Aorta (tissue), 5 donors: Measurements from ENCODE around the gene INTS11. TPM values are rescaled to one million over a fixed set of nuclear protein-coding genes. Genes with fewer than 3 reads are reported as not detected.

Source experiments
- ATAC-seq: fragments of 200-7000 bp; cut with Tn5 transposase; one replicate; pipeline ENCODE4 v1.9.1; 2022; ENCODE audit warnings: moderate library complexity; ENCODE audit not compliant: low FRiP score
- DNase-seq, 2 donors: peaks; one replicate each; pipeline ENCODE4 v3.0.0-alpha.2; 2020
- H3K27ac ChIP-seq, 2 donors: one replicate each; pipeline ENCODE4 v1.5.1; 2013; ENCODE audit warnings: low read length in 2 of 2, mild to moderate bottlenecking in 2 of 2, moderate library complexity in 2 of 2, control low read depth in 1 of 2, inconsistent platforms in 1 of 2, low read depth in 1 of 2
- H3K27me3 ChIP-seq, 2 donors: one replicate each; pipeline ENCODE4 v1.6.1; 2013; ENCODE audit warnings: control low read depth in 1 of 2, low read length in 1 of 2, mild to moderate bottlenecking in 1 of 2, moderate library complexity in 1 of 2; ENCODE audit not compliant: insufficient read depth in 2 of 2, control insufficient read depth in 1 of 2
- H3K36me3 ChIP-seq, 2 donors: one replicate each; pipeline ENCODE4 v1.6.1; 2013; ENCODE audit warnings: control low read depth in 1 of 2, low read length in 1 of 2, mild to moderate bottlenecking in 1 of 2; ENCODE audit not compliant: insufficient read depth in 2 of 2, control insufficient read depth in 1 of 2
- H3K4me1 ChIP-seq, 2 donors: one replicate each; pipeline ENCODE4 v1.6.1; 2013; ENCODE audit warnings: low read length in 2 of 2, control low read depth in 1 of 2, mild to moderate bottlenecking in 1 of 2, moderate library complexity in 1 of 2; ENCODE audit not compliant: insufficient read depth in 2 of 2, control insufficient read depth in 1 of 2
- H3K4me3 ChIP-seq, 2 donors: one replicate each; pipeline ENCODE4 v1.5.1; 2013; ENCODE audit warnings: low read length in 2 of 2, control low read depth in 1 of 2, mild to moderate bottlenecking in 1 of 2
- H3K9me3 ChIP-seq: one replicate; pipeline ENCODE4 v1.6.1; 2013; ENCODE audit warnings: mild to moderate bottlenecking, low read length; ENCODE audit not compliant: control insufficient read depth
- WGBS, 2 donors: extraction: QIAGEN DNeasy Blood & Tissue Kit; methylation state at CpG; one replicate each; pipeline ENCODE4 v1.1.7; 2013; 5-methylcytosine and 5-hydroxymethylcytosine counted together
- intact Hi-C, 2 donors: fragments of 100-400 bp; cut with DNase I; formaldehyde crosslinking; loops; one replicate each; pipeline versions ENCODE4 v1.14.2 to v1.15.0; 2022
- polyA plus RNA-seq, 2 donors: library from polyadenylated mRNA; stranded (reverse); fragments of 200-250 nt; gene quantifications; one replicate each; pipeline ENCODE4 v1.2.3, GENCODE V29; 2013
- total RNA-seq, 2 donors: library from RNA; stranded (reverse); fragmentation: NEBNext Ultra II Directional; extraction: Animal tissue kit (Norgen Biotek cat#: 25700); gene quantifications; one replicate each; pipeline ENCODE4 v1.2.1, GENCODE V29; 2021
- donor health status: healthy with polysubstance abuse.
- donor health status: Bipolar disorder and iron deficiency.
- donor health status: DM: no; HTN: no; CAD: no.
- donor health status: DM: no; HTN: no; CAD: no.
- donor health status: DM: yes; HTN: yes; CAD: no.

Gene INTS11
- total and polyA plus RNA-seq, 4 donors, result 48.0 to 995 (median 118) TPM

- H3K36me3 ChIP-seq, result no peaks in the 10 kb centered on the region
- ATAC-seq (peak; percentile 44), DNase-seq (peak in 1 of 2 donors; percentile 75)
- 12 to 13% methylated on average over 31 of the region's 31 CpGs for WGBS, 2 donors
- H3K4me1 ChIP-seq, result no peaks in the 10 kb centered on the region
- H3K9me3 ChIP-seq, result no peaks in the 10 kb centered on the region
- H3K27ac ChIP-seq, result no peak overlapping the region
- peak overlapping the region; percentile 82 to 88 for H3K4me3 ChIP-seq
- no peaks in the 10 kb centered on the region for H3K27me3 ChIP-seq
- intact Hi-C loops, result no loop called here
Measured at GRCh38 chr1:1274299-1274930, 50.0 kb downstream of the INTS11 start.

- Histone ChIP-seq H3K27me3 (no peaks in the 10 kb centered on the region), H3K4me1 (no peaks in the 10 kb centered on the region), H3K27ac (no peak within 1 kb of the TSS), H3K36me3 (no peaks in the 10 kb centered on the region), H3K9me3 (no peaks in the 10 kb centered on the region), H3K4me3 (peak within 1 kb of the TSS; percentile 88 to 96)
- ATAC-seq (peak; percentile 97), DNase-seq (peak; percentile 97 to 98)
- 1% methylated on average over 78 to 105 of the region's 105 CpGs for WGBS, 2 donors
- intact Hi-C loops, result no loop called here
Measured at GRCh38 chr1:1273512-1274298, 50.8 kb downstream of the INTS11 start, which contains the start of gene UBE2J2. UBE2J2 (minus strand) TSS chr1:1273854; CDS start chr1:1267992, 5,862 bp downstream.

- H3K36me3 ChIP-seq, result no peaks in the 10 kb centered on the region
- ATAC-seq (no peak), DNase-seq (no peak)
- WGBS, 2 donors, result 1% methylated on average over 31 of the region's 31 CpGs
- intact Hi-C loops, result no loop called here
- no peak overlapping the region for H3K27ac ChIP-seq
- H3K4me1 ChIP-seq, result no peaks in the 10 kb centered on the region
- peak overlapping the region; percentile 88 to 96 for H3K4me3 ChIP-seq
- no peaks in the 10 kb centered on the region for H3K27me3 ChIP-seq
- H3K9me3 ChIP-seq, result no peaks in the 10 kb centered on the region
Measured at GRCh38 chr1:1273209-1273511, 51.3 kb downstream of the INTS11 start.

GRCh38 chr1:1272341-1273208 lies 51.9 kb downstream of the INTS11 start:
- intact Hi-C loops, result no loop called here
- H3K4me1 ChIP-seq, result no peaks in the 10 kb centered on the region

GRCh38 chr1:1270813-1271212 lies 53.6 kb downstream of the INTS11 start:
- no peaks in the 10 kb centered on the region for H3K36me3 ChIP-seq
- no peaks in the 10 kb centered on the region for H3K9me3 ChIP-seq
- no peak overlapping the region for H3K27ac ChIP-seq
- H3K4me3 ChIP-seq, result no peak overlapping the region
- no peaks in the 10 kb centered on the region for H3K4me1 ChIP-seq
- intact Hi-C loops, result no loop called here
- ATAC-seq, result no peak
- DNase-seq, result peak in 1 of 2 donors; percentile 57
- 67 to 76% methylated on average over 7 of the region's 7 CpGs for WGBS, 2 donors
- no peaks in the 10 kb centered on the region for H3K27me3 ChIP-seq

More at GRCh38 chr1:1272341-1273208, 51.9 kb downstream of the INTS11 start:
- Histone ChIP-seq H3K27ac (no peak overlapping the region), H3K27me3 (no peaks in the 10 kb centered on the region), H3K9me3 (no peaks in the 10 kb centered on the region), H3K36me3 (no peaks in the 10 kb centered on the region), H3K4me3 (peak overlapping the region; percentile 88 to 96)
- WGBS, 2 donors, result 42% methylated on average over 43 of the region's 43 CpGs
- peak in 1 of 2 donors; percentile 48 for DNase-seq
- ATAC-seq, result no peak

GRCh38 chr1:1268284-1268682 lies 56.2 kb downstream of the INTS11 start:
- Histone ChIP-seq H3K9me3 (no peaks in the 10 kb centered on the region), H3K4me3 (no peak overlapping the region), H3K4me1 (no peaks in the 10 kb centered on the region), H3K27me3 (no peaks in the 10 kb centered on the region), H3K36me3 (no peaks in the 10 kb centered on the region), H3K27ac (no peak overlapping the region)
- DNase-seq (no peak), ATAC-seq (no peak)
- intact Hi-C loops, result no loop called here
- 93 to 95% methylated on average over 13 of the region's 13 CpGs for WGBS, 2 donors

GRCh38 chr1:1267488-1268283 lies 56.8 kb downstream of the INTS11 start:
- H3K36me3 ChIP-seq, result peaks cover 0 to 2% of the 10 kb centered on the region in 2 donors
- ATAC-seq (no peak), DNase-seq (no peak)
- intact Hi-C loops, result no loop called here
- H3K27ac ChIP-seq, result no peak overlapping the region
- H3K4me1 ChIP-seq, result no peaks in the 10 kb centered on the region
- no peak overlapping the region for H3K4me3 ChIP-seq
- no peaks in the 10 kb centered on the region for H3K9me3 ChIP-seq
- WGBS, 2 donors, result 94 to 95% methylated on average over 39 of the region's 39 CpGs
- H3K27me3 ChIP-seq, result no peaks in the 10 kb centered on the region

- Histone ChIP-seq H3K9me3 (no peaks in the 10 kb centered on the region), H3K27ac (no peak overlapping the region), H3K4me1 (no peaks in the 10 kb centered on the region), H3K27me3 (no peaks in the 10 kb centered on the region), H3K4me3 (no peak overlapping the region), H3K36me3 (peaks cover 0 to 2% of the 10 kb centered on the region in 2 donors)
- no peak for ATAC-seq
- intact Hi-C loops, result no loop called here
- DNase-seq, result no peak
- 64 to 72% methylated on average over 10 of the region's 10 CpGs for WGBS, 2 donors
Measured at GRCh38 chr1:1264868-1265272, 59.6 kb downstream of the INTS11 start.
